Esophagus squamous epithelium (tissue), 4 donors: ENCODE measurements around the gene PANX1.

ENCODE experiments used
- POLR2A ChIP-seq, 4 donors: fragments of 450-650 bp; IDR thresholded peaks; one replicate each; pipeline ENCODE4 v1.6.1; 2017; ENCODE audit warnings: antibody characterized with exemption in 4 of 4, mild to moderate bottlenecking in 4 of 4, moderate library complexity in 3 of 4
- TF ChIP-seq, protein P1 (sequence below), 6 experiments: fragments of 450-650 bp in 4 of 6; fragments of 200-600 bp in 2 of 6; sonication (generic) in 2 of 6; IDR thresholded peaks; one replicate each; pipeline ENCODE4 v1.5.1; 2016 to 2019; ENCODE audit warnings: antibody characterized with exemption in 6 of 6, mild to moderate bottlenecking in 4 of 6, moderate library complexity in 4 of 6

DNA sequence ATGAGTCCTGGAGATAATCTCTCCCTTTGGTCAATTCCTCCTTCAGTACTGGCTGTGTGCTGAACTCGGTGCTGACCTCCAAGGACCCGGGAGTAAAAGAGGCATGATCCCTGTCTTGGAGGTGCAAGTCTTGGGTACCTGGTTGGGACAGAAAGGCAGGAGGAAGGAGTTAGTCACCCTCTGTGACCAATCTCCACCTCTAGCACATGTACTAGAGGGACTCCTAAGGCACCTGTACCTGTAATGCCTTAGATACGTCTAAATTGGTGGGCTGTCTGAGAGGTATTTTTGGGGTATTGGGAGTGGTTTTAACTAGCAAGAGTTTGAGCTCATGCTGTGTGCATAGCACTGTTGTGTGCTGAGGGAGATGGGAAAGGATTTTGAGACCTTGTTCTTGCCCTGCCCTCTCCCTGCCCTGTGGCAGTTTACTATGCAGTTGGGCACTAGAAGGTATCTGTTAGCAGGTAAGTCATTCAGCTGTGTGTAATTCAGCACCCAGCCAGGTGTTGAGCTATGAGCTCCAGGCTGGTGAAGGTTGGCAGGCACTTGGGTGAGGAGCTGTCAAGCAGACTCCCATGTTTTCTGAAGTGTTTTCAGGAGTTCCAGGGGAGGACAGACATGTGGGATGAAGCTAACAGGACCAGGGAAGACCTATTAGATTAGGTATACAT lies 2.5 kb downstream of the PANX1 start:
- TF ChIP-seq, protein P1, sequence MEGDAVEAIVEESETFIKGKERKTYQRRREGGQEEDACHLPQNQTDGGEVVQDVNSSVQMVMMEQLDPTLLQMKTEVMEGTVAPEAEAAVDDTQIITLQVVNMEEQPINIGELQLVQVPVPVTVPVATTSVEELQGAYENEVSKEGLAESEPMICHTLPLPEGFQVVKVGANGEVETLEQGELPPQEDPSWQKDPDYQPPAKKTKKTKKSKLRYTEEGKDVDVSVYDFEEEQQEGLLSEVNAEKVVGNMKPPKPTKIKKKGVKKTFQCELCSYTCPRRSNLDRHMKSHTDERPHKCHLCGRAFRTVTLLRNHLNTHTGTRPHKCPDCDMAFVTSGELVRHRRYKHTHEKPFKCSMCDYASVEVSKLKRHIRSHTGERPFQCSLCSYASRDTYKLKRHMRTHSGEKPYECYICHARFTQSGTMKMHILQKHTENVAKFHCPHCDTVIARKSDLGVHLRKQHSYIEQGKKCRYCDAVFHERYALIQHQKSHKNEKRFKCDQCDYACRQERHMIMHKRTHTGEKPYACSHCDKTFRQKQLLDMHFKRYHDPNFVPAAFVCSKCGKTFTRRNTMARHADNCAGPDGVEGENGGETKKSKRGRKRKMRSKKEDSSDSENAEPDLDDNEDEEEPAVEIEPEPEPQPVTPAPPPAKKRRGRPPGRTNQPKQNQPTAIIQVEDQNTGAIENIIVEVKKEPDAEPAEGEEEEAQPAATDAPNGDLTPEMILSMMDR (IDR thresholded peaks at IDR 0.05), result no peak
- TF ChIP-seq POLR2A (IDR thresholded peaks at IDR 0.05), result no peak
